Keratinocyte (primary cell): ENCODE measurements around the gene FNDC3B.

Source experiments
- CTCF ChIP-seq, 3 experiments: IDR thresholded peaks in 1 of 3; conservative IDR thresholded peaks in 1 of 3; optimal IDR thresholded peaks in 1 of 3; 2 replicates in 2 of 3; 3 replicates in 1 of 3; pipeline versions ENCODE3 to v1.5.1; 2011; ENCODE audit warnings: low read length in 3 of 3, mild to moderate bottlenecking in 3 of 3, moderate library complexity in 2 of 3, control low read depth in 1 of 3, inconsistent platforms in 1 of 3; ENCODE audit not compliant: insufficient read depth in 2 of 3; ENCODE audit errors: extremely low read depth in 1 of 3
- EZH2 ChIP-seq: IDR thresholded peaks from one replicate; pipeline ENCODE4 v1.6.1; 2012; ENCODE audit warnings: inconsistent platforms, mild to moderate bottlenecking, low read length, moderate library complexity

- no peak for TF ChIP-seq CTCF (optimal IDR thresholded peaks at IDR 0.05 in 1 of 3, IDR thresholded peaks at IDR 0.05 in 1 of 3, conservative IDR thresholded peaks at IDR 0.05 in 1 of 3; ENCODE audit: extremely low read depth in 1 of 3, insufficient read depth in 2 of 3, low read length in 3 of 3)
- TF ChIP-seq EZH2, result no peak
Measured at GRCh38 chr3:172033396-172033795, 6.0 kb upstream of the FNDC3B start.
